GM12878 (cell line): Measurements from ENCODE around the gene EYA4. TPM values are rescaled to one million over a fixed set of nuclear protein-coding genes. Genes with fewer than 3 reads are reported as not detected.

ENCODE experiments used
- ATAC-seq: fragments of 200-7000 bp; cut with Tn5 transposase; 3 replicates; pipeline ENCODE4 v1.9.1; 2020; ENCODE audit warnings: mild to moderate bottlenecking, moderate library complexity
- BruUV-seq: library from RNA; stranded (reverse); fragments of 400-500 nt; replicated peaks from 2 replicates; lab custom pipeline; 2021; lab: Mats Ljungman, UMichigan
- CTCF ChIA-PET: fragments of 300-600 bp; sonication (Branson Sonifier 250); formaldehyde crosslinking; extraction: SDS; loops from one replicate; lab custom pipeline; 2021; ENCODE audit warnings: inconsistent platforms; lab: Yijun Ruan, JAX
- POLR2A ChIA-PET: fragments of 350-600 bp; formaldehyde crosslinking; extraction: SDS; loops from one replicate; lab custom pipeline; 2021; ENCODE audit warnings: inconsistent platforms; lab: Charles Lee
- RAD21 ChIA-PET: fragments of 300-600 bp; sonication (Branson Sonifier 250); formaldehyde crosslinking; loops from one replicate; lab custom pipeline; 2023; ENCODE audit warnings: antibody characterized with exemption; ENCODE audit not compliant: unreplicated experiment; lab: Charles Lee
- SMC1A ChIA-PET: fragments of 300-600 bp; sonication (Branson Sonifier 250); formaldehyde crosslinking; loops from one replicate; lab custom pipeline; 2023; ENCODE audit not compliant: unreplicated experiment, uncharacterized antibody; lab: Charles Lee
- DNase-seq: peaks from one replicate; pipeline ENCODE4 v3.0.0-alpha.2; 2011; ENCODE audit warnings: low read depth, low spot score
- FAIRE-seq: peaks from 3 replicates; lab custom pipeline; 2011; peaks lifted over from hg19 to GRCh38; lab: Jason Lieb, UNC
- H2AFZ ChIP-seq: 2 replicates; pipeline ENCODE4 v1.6.0; 2011; ENCODE audit warnings: low read depth, low read length, control low read depth; ENCODE audit not compliant: control insufficient read depth
- H3K27ac ChIP-seq: 2 replicates; pipeline ENCODE4 v1.5.1; 2011; ENCODE audit warnings: control low read depth; ENCODE audit not compliant: control insufficient read depth, insufficient read depth
- H3K27me3 ChIP-seq, 2 experiments: replicated peaks in 1 of 2; 2 replicates each; pipeline versions ENCODE4 v1.6.0 to v1.6.1; 2011; ENCODE audit warnings: low read length in 1 of 2; ENCODE audit not compliant: control insufficient read depth in 2 of 2, insufficient read depth in 2 of 2
- H3K36me3 ChIP-seq, 2 experiments: 2 replicates each; pipeline ENCODE4 v1.5.1; 2011; ENCODE audit warnings: low read length in 1 of 2; ENCODE audit not compliant: control insufficient read depth in 2 of 2, insufficient read depth in 2 of 2
- H3K4me1 ChIP-seq: 2 replicates; pipeline ENCODE4 v1.6.1; 2011; ENCODE audit warnings: mild to moderate bottlenecking, low read length, moderate library complexity, mixed read lengths; ENCODE audit not compliant: control insufficient read depth, insufficient read depth
- H3K4me2 ChIP-seq: 2 replicates; pipeline ENCODE4 v1.6.0; 2011; ENCODE audit warnings: control low read depth; ENCODE audit not compliant: control insufficient read depth, insufficient read depth
- H3K4me3 ChIP-seq: fragments of 200-600 bp; sonication (generic); 2 replicates; pipeline ENCODE4 v1.5.1; 2016
- H3K79me2 ChIP-seq: 2 replicates; pipeline ENCODE4 v1.6.0; 2011; ENCODE audit warnings: low read length; ENCODE audit not compliant: control insufficient read depth, insufficient read depth
- H3K9ac ChIP-seq: 2 replicates; pipeline ENCODE4 v1.8.0; 2011; ENCODE audit warnings: low read length, control low read depth, mixed read lengths; ENCODE audit not compliant: control insufficient read depth, insufficient read depth
- H3K9me3 ChIP-seq: replicated peaks from 3 replicates; pipeline ENCODE4 v1.5.1; 2011; ENCODE audit warnings: mild to moderate bottlenecking, low read length; ENCODE audit not compliant: control insufficient read depth, insufficient read depth
- H4K20me1 ChIP-seq: 2 replicates; pipeline ENCODE4 v1.6.0; 2011; ENCODE audit not compliant: control insufficient read depth, insufficient read depth
- CBFB ChIP-seq: IDR thresholded peaks from 2 replicates; pipeline ENCODE4 v1.6.1; 2016; ENCODE audit warnings: antibody characterized with exemption, low read depth
- CEBPB ChIP-seq, 2 experiments: fragments of 150-350 bp in 1 of 2; IDR thresholded peaks; 2 replicates each; pipeline ENCODE4 v1.6.1; 2012 to 2014; ENCODE audit warnings: low read depth in 2 of 2, low read length in 2 of 2, borderline replicate concordance in 1 of 2, inconsistent platforms in 1 of 2
- CHD2 ChIP-seq: IDR thresholded peaks from 2 replicates; pipeline ENCODE4 v1.6.1; 2011; ENCODE audit warnings: low read depth, low read length, improper control_type of control experiment, borderline replicate concordance
- PAX5 ChIP-seq: IDR thresholded peaks from 2 replicates; pipeline ENCODE4 v1.6.1; 2011; ENCODE audit warnings: low read depth, low read length, borderline replicate concordance
- POLR2AphosphoS5 ChIP-seq: IDR thresholded peaks from 2 replicates; pipeline ENCODE4 v1.6.1; 2011; ENCODE audit warnings: mild to moderate bottlenecking, low read length, inconsistent platforms
- SMARCA5 ChIP-seq: fragments of 450-650 bp; IDR thresholded peaks from 2 replicates; pipeline ENCODE4 v1.6.1; 2017; ENCODE audit warnings: mild to moderate bottlenecking
- SPI1 ChIP-seq: IDR thresholded peaks from 2 replicates; pipeline ENCODE4 v1.6.1; 2011; ENCODE audit warnings: low read depth, mild to moderate bottlenecking, low read length, moderate library complexity, borderline replicate concordance; ENCODE audit not compliant: insufficient read depth
- STAT1 ChIP-seq: fragments of 450-650 bp; conservative IDR thresholded peaks from 2 replicates; pipeline ENCODE4 v1.6.1; 2014; ENCODE audit warnings: antibody characterized with exemption, mild to moderate bottlenecking
- SUZ12 ChIP-seq: fragments of 200-600 bp; sonication (generic); IDR thresholded peaks from one replicate; pipeline ENCODE4 v1.6.1; 2018; ENCODE audit warnings: antibody characterized with exemption, mild to moderate bottlenecking; ENCODE audit not compliant: unreplicated experiment
- TCF7 ChIP-seq: IDR thresholded peaks from 2 replicates; pipeline ENCODE4 v1.6.1; 2014; ENCODE audit warnings: antibody characterized with exemption, borderline replicate concordance
- ZNF217 ChIP-seq: fragments of 450-650 bp; IDR thresholded peaks from 2 replicates; pipeline ENCODE4 v1.6.1; 2017; ENCODE audit warnings: antibody characterized with exemption, mild to moderate bottlenecking
- ZNF24 ChIP-seq: fragments of 450-650 bp; IDR thresholded peaks from 2 replicates; pipeline ENCODE4 v1.6.1; 2017; ENCODE audit warnings: antibody characterized with exemption, mild to moderate bottlenecking
- WGBS: methylation state at CpG from one replicate; pipeline ENCODE4 v1.1.6; 2016; ENCODE audit warnings: low lambda C conversion rate; ENCODE audit not compliant: insufficient replicate concordance, insufficient coverage; ENCODE audit errors: missing lambda C conversion rate; 5-methylcytosine and 5-hydroxymethylcytosine counted together
- in situ Hi-C: fragments of 300-500 bp; cut with MboI; formaldehyde crosslinking; loops from 9 replicates; pipeline ENCODE4 v1.14.3; 2018; ENCODE audit warnings: mixed read lengths
- intact Hi-C: fragments of 100-400 bp; cut with micrococcal nuclease; formaldehyde crosslinking; loops from one replicate; pipeline ENCODE4 v1.14.2; 2022; ENCODE audit not compliant: unreplicated experiment
- polyA plus RNA-seq, 11 experiments: library from polyadenylated mRNA; depleted of rRNA in 4 of 11; unstranded in 6 of 11; stranded (reverse) in 5 of 11; fragments of >200 nt; fragmentation: Nextera tagmentation in 4 of 11; fragmentation: Illumina TruSeq in 1 of 11; extraction: Ambion mirVana in 4 of 11; extraction: Trizol in 1 of 11; gene quantifications; 1 replicate in 1 of 11; 2 replicates in 10 of 11; pipeline versions ENCODE4 v1.2.1 to v1.2.3, GENCODE V29; 2011 to 2016; ENCODE audit warnings: inconsistent platforms in 2 of 11, missing spikeins in 2 of 11, low read depth in 1 of 11
- total RNA-seq, 4 experiments: library from RNA; depleted of rRNA in 3 of 4; stranded (reverse); fragments of >200 nt in 3 of 4; fragmentation: Illumina TruSeq in 1 of 4; extraction: Trizol in 1 of 4; gene quantifications; 2 replicates each; pipeline versions ENCODE4 v1.2.1 to v1.2.3, GENCODE V29; 2013 to 2021
- TF ChIP-seq, protein P1 (sequence below): fragments of 450-650 bp; formaldehyde crosslinking; IDR thresholded peaks from 2 replicates; pipeline ENCODE4 v1.4.0; 2020; ENCODE audit warnings: mild to moderate bottlenecking, moderate library complexity
- TF ChIP-seq, protein P2 (sequence below): IDR thresholded peaks from 2 replicates; pipeline ENCODE4 v1.6.1; 2011; ENCODE audit warnings: low read depth, mild to moderate bottlenecking, low read length, moderate library complexity, borderline replicate concordance; ENCODE audit errors: extremely low read depth

Gene EYA4
- total and polyA plus RNA-seq, 10 of the 15 experiments (the other 5 are each of a cell fraction or from before 2014, with no cell fraction given), result 0.02 TPM; not detected in 9

DNA sequence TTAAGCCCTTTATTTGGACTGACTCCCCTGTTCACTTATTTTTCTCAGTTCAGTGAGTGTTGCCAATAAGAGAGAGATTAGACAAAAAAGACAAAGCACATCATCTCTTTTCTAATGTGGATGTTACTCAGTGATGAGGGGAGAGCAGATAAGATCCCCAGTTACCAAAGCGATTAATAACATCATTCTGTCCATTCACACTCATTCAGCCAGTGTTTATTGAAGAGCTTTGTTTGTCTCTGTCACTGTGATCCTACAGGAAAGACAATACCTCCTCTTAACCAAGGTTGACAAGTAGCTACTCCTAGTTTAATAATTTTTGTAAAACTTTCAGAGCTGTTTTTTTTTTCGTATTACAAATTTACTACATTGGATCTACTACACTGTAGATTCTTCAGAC is 163.0 kb downstream of the EYA4 start:
- ATAC-seq (no peak), DNase-seq (no peak), FAIRE-seq (no peak)
- H3K36me3 ChIP-seq, result no peaks in the 10 kb centered on the region
- ChIA-PET RAD21 (no interaction called here), POLR2A (no interaction called here), SMC1A (no interaction called here), CTCF (interaction anchor here (0.8 kb wide), 1 partner anchor 12 kb away, joined by 3 read pairs; no protein-coding TSS in a partner anchor)
- BruUV-seq, result no TSS peak
- no peaks in the 10 kb centered on the region for H4K20me1 ChIP-seq
- H3K79me2 ChIP-seq, result no peaks in the 10 kb centered on the region
- H3K27me3 ChIP-seq, result no peaks in the 10 kb centered on the region
- in situ Hi-C loops, result no loop called here
- no peak overlapping the region for H3K4me3 ChIP-seq
- intact Hi-C loops, result no loop called here
- TF ChIP-seq PAX5, result no peak
- TF ChIP-seq, protein P1, sequence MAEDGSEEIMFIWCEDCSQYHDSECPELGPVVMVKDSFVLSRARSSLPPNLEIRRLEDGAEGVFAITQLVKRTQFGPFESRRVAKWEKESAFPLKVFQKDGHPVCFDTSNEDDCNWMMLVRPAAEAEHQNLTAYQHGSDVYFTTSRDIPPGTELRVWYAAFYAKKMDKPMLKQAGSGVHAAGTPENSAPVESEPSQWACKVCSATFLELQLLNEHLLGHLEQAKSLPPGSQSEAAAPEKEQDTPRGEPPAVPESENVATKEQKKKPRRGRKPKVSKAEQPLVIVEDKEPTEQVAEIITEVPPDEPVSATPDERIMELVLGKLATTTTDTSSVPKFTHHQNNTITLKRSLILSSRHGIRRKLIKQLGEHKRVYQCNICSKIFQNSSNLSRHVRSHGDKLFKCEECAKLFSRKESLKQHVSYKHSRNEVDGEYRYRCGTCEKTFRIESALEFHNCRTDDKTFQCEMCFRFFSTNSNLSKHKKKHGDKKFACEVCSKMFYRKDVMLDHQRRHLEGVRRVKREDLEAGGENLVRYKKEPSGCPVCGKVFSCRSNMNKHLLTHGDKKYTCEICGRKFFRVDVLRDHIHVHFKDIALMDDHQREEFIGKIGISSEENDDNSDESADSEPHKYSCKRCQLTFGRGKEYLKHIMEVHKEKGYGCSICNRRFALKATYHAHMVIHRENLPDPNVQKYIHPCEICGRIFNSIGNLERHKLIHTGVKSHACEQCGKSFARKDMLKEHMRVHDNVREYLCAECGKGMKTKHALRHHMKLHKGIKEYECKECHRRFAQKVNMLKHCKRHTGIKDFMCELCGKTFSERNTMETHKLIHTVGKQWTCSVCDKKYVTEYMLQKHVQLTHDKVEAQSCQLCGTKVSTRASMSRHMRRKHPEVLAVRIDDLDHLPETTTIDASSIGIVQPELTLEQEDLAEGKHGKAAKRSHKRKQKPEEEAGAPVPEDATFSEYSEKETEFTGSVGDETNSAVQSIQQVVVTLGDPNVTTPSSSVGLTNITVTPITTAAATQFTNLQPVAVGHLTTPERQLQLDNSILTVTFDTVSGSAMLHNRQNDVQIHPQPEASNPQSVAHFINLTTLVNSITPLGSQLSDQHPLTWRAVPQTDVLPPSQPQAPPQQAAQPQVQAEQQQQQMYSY (CRISPR knock-in tag), result no peak
- TF ChIP-seq SMARCA5, result no peak
- no peak for TF ChIP-seq CEBPB (IDR thresholded peaks at IDR 0.05; ENCODE audit: borderline replicate concordance in 1 of 2, low read depth in 2 of 2, low read length in 2 of 2)
- TF ChIP-seq ZNF24, result no peak
- TF ChIP-seq POLR2AphosphoS5, result no peak
- no peak for TF ChIP-seq ZNF217
- TF ChIP-seq TCF7, result no peak
- TF ChIP-seq SUZ12, result no peak
- no peak for TF ChIP-seq CHD2
- TF ChIP-seq, protein P2, sequence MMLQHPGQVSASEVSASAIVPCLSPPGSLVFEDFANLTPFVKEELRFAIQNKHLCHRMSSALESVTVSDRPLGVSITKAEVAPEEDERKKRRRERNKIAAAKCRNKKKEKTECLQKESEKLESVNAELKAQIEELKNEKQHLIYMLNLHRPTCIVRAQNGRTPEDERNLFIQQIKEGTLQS, result no peak
- TF ChIP-seq CBFB, result no peak
- TF ChIP-seq STAT1, result no peak
- no peak for TF ChIP-seq SPI1
- H3K9me3 ChIP-seq, result no peaks in the 10 kb centered on the region
- H3K27ac ChIP-seq, result no peak overlapping the region
- no peaks in the 10 kb centered on the region for H3K4me1 ChIP-seq
- no peak overlapping the region for H3K9ac ChIP-seq
- H3K4me2 ChIP-seq, result no peak overlapping the region
- H2AFZ ChIP-seq, result no peak overlapping the region
- WGBS, result 38% methylated on average over 2 of the region's 2 CpGs
